ENCODE data around the gene CFAP46.

- TF ChIP-seq EZH2 (IDR thresholded peaks at IDR 0.05; ENCODE audit: borderline replicate concordance, insufficient read depth, low read depth, low read length, poor library complexity, severe bottlenecking) = no peak
- no peak for TF ChIP-seq CTCF (IDR thresholded peaks at IDR 0.05)
Observed at GRCh38 chr10:132945894-132946255, 3.5 kb upstream of the CFAP46 start.
